Amniotic stem cell (primary cell): ENCODE results near the gene CELF1.
"Not testable (repeated sequence)": the region's sequence is repeated elsewhere in the genome, so short reads cannot be mapped to it uniquely, and the experiment has no call there.

Source experiments
- DNase-seq: peaks from one replicate; lab custom pipeline; 2025; lab: John Stamatoyannopoulos, UW

Gene CELF1

DNA sequence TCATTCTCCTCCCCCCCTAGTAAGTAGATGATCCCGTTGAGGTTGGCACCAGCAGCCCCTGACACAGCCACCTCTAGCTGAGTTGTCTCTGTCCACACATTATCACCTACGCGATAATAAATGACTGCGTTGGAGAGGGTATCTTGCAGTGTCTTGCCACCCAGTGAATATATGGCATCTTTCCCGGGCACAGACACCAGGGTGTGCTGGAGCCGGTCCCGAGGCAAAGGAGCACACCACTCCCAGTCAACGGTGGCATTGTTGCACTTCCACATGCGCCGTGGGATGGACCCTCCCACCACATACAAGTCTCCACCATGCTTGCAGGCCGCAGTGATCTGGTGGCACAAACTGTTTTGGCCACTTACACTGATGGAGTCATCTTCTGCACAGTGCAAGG, 20.4 kb upstream of the CELF1 start:
- DNase-seq = no peak

DNA sequence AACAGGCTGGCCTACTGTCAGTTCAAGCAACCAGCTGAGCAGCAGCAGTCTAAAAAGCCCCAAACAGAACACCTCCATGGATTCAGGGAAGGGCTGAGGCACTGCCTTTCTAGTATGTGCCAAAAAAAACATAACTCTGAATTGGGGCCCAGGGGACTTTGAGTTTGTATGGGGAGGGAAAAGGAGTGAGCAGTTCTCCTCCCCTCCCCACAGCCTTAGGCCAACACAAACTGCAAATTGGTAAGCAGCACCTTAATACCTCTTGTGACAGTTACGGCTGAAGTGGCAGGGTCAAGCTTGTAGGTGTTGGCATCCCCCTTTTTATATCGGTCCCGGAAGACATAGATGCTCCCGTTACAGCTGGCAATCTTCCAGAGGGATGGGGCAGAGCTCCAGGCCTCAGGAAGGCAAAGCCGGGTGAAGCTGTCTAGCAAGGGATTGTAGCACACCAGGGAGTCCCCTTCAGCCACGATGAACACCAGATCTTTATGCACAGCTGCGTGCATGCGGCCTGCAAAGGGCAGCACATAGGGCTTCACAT, 19.9 kb upstream of the CELF1 start:
- DNase-seq = no peak

GRCh38 chr11:47571895-47572294, 19.0 kb upstream of the CELF1 start:
- DNase-seq = no peak

GRCh38 chr11:47571357-47571729, 18.4 kb upstream of the CELF1 start:
- DNase-seq = no peak

- no peak for DNase-seq
These were observed 17.9 kb upstream of the CELF1 start for GRCh38 chr11:47570651-47571356.

GRCh38 chr11:47569646-47570045, 16.7 kb upstream of the CELF1 start:
- DNase-seq = no peak

- DNase-seq = no peak
These were observed 13.3 kb upstream of the CELF1 start for GRCh38 chr11:47566149-47566698.

DNA sequence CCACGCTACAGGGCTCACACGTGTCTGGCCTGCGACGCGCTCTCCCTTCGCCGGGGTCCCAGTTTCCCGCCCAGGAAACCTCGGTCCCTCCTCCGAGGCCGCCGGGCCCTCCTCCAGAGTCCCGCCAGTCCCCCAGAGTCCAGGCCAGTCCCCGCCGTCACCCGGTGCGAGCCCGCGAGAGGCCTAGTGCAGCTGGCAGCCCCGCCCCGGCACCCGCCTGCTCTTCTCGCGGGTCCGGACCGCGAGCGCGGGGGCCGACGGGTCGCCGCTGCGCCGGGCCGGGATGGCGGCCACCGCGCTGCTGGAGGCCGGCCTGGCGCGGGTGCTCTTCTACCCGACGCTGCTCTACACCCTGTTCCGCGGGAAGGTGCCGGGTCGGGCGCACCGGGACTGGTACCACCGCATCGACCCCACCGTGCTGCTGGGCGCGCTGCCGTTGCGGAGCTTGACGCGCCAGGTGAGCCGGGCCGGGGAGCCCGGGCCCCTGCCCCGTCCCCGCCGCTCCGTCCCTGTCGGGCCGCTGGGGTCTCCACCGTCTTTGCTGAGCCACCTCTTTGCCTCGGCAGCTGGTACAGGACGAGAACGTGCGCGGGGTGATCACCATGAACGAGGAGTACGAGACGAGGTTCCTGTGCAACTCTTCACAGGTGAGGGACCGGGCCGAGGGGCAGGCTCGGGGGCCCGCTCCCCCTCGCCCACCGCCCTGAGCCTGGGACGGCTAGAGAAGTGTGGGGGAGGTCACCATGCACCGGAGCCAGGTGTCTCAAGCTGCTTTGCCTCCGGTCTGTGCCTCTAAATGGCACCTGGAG, 12.6 kb upstream of the CELF1 start, which contains the start of gene PTPMT1:
TSS of gene PTPMT1 (plus strand) at position 260 of the 809 bp plus-strand sequence. CDS start at position 284, 24 bp downstream.
- DNase-seq = peak; percentile 27

GRCh38 chr11:47564933-47565339, 12.0 kb upstream of the CELF1 start:
- no peak for DNase-seq

DNA sequence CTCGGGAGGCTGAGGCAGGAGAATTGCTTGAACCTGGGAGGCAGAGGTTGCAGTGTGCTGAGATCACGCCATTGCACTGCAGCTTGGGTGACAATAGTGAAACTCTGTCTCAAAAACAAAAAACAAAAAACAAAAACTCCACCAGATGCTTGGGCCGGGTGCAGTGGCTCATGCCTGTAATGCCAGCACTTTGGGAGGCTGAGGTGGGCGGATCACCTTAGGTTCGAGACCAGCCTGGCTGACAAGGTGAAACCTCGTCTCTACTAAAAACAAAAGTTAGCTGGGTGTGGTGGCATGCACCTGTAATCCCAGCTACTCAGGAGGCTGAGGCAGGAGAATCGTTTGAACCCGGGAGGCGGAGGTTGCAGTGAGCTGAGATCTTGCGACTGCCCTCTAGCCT, 11.4 kb upstream of the CELF1 start:
- not testable (repeated sequence) for DNase-seq

- DNase-seq = not testable (repeated sequence)
These were observed 9.5 kb upstream of the CELF1 start for GRCh38 chr11:47562393-47562792.

DNA sequence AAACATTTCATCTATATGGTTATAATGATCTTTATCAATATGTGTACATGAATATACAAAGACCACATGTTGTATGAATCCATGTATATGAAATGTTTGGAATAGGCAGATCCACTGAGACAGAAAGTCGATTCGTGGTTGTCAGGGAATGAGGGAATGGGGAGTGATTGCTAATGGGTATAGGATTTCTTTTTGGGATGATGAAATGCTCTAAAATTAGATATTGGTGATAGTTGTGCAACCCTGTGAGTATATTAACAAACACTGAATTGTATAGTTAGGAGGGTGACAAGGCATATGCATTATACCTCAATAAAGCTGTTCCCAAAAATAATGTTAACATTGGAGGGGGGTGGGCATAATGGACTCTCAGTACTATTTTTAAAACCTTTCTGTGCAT, 7.5 kb upstream of the CELF1 start:
- DNase-seq = no peak

DNA sequence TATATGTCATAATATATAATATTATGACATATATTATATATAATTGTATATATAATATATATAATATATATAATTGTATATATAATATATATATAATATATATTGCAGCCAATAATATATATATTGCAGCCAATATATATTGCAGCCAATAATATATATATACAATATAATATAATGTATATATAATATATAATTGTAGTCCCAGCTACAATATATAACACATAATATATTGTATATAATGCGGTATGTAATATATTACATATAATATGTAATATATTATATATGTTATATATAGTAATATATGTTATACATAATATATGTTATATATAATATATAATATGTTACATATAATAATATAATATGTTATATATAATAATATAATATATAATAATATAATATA, 5.8 kb upstream of the CELF1 start:
- DNase-seq = no peak

- not testable (repeated sequence) for DNase-seq
These were observed 4.1 kb upstream of the CELF1 start for GRCh38 chr11:47557004-47557403.

- DNase-seq = no peak
These were observed 443 bp upstream of the CELF1 start for GRCh38 chr11:47553406-47553743.

DNA sequence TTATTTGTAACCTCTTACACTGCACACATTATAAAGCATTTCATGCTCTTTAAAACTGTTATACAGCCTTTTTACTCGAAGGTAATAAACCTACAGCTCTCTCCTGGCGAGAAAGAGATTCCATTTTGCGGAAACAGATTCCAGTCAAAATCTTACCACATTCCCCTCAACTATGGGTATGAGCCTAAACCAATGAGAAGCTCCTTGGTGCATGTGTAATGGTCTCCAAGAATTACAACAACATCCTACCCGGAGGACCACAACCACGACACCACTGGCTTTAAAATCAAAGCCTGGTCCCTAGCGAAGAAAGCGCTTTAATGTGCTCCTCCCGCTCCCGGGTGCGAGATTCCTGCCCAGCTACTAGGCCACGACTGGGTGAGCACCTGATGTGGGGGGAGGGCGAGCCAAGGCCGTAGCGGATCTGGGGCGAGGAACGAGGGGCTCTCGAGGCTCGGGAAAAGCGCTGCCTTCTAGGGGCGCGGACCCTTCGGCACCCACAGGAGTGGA, 821 bp downstream of the CELF1 start:
- no peak for DNase-seq

DNA sequence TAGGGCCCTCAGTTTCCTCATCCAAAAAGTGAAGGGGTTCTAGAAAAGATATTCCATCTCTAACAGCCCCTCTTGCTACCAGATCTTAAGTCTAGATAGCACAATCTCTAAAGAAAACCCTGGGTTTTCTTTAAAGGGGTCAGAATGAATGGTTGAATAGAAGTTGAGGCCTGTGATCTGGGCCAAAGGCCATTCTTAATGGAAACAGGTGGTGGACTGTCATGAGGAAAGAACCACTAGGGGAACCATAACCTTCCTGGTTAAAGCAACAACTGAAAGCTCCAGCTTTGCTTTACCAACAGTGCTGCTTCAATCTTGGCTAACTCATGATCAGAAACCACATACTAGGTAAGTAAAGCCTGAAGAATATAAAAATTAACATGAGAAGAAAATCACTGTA, 1.8 kb downstream of the CELF1 start:
- DNase-seq = no peak

DNA sequence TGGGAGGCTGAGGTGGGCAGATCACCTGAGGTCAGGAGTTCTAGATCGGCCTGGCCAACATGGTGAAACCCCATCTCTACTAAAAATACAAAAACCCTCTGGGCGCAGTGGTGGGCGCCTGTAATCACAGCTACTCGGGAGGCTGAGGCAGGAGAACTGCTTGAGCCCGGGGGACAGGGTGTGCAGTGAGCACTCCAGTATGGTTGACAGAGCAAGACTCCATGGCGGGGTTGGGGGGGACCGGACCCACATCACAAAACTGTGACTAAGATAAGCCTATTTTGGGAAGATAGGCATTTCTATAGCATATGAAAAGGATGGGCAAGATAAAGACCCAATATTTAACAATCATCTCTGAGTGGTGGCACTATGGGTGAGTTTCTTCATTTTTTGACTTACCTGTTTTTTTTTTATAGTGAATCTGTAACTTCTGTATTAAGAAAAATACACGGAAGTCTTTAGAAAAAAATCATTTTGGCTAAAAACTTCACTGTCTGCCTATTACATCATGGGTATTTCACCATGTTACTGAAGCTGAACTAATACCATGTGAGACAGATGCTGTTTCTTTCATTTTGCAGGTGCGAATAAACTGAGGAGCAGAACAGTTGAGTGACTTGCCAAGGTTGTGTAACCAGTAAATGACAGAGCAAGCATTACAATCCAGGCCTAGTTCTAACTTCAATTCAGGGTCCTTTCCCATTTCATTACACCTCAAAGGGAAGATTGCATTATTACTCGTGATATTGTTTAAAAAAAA, 2.5 kb downstream of the CELF1 start:
- no peak for DNase-seq

GRCh38 chr11:47546274-47546673, 6.7 kb downstream of the CELF1 start:
- DNase-seq = not testable (repeated sequence)

DNA sequence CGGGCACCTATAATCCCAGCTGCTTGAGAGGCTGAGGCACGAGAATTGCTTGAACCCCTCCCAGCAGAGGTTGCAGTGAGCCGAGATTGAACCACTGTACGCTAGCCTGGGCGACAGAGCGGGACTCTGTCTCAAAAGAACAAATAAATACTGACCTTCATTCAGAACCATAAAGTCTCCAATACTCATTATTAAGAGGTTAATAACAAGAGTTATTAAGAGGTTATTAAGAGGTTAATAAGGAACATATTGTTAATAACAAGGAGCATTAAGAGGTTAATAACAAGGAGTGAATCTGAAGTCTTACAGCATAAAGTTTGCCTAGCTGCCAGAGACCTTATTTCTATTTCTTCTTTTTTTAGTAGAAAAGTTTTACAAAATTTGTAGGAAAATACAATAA, 7.6 kb downstream of the CELF1 start:
- DNase-seq = no peak

DNA sequence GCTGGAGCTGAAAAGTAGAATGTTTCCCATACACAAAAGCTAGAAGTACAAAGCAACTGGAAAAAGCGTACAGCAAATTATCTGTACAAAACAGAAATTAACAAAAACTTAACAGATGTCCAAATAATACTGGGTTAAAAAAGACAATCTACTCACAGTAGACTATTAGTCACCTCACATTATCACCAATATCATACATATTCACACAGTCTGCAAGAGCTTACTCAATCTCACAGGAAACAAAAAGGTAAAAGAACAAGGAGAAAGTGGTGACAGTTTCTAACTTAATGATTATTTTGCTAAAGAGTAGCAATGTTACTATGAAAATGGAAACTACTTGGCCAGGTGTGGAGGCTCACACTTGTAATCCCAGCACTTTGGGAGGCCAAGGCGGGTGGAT, 11.9 kb downstream of the CELF1 start:
- DNase-seq = no peak

DNA sequence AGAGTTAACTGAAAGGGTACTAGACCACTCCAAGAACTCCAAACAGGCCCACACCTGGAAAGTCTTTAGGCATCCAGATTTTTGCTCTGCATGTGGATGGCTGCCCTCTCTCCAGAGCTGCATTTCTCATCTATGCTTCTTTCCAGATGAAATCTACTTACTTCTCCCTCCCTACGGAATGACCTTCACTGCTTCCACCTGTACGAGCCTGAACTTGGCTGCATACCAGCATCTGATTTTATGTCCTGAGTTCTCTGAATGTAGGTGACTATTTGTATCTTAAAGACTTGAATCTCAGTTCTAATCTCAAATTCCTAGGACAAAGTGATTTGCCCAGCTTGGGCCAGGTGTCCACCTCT, 13.3 kb downstream of the CELF1 start:
- DNase-seq = no peak
